Suprapubic skin (tissue), 4 donors: ENCODE data around the gene OR5AL1.

ENCODE experiments used
- CTCF ChIP-seq, 2 donors: fragments of 200-600 bp in 1 of 2; fragments of 450-650 bp in 1 of 2; sonication (generic) in 1 of 2; IDR thresholded peaks; one replicate each; pipeline ENCODE4 v1.5.1; 2016 to 2019; ENCODE audit warnings: antibody characterized with exemption in 2 of 2, mild to moderate bottlenecking in 1 of 2, moderate library complexity in 1 of 2
- EP300 ChIP-seq: sonication (generic); formaldehyde crosslinking; IDR thresholded peaks from one replicate; pipeline ENCODE4 v1.6.1; 2017; ENCODE audit warnings: antibody characterized with exemption
- POLR2A ChIP-seq, 2 donors: fragments of 450-650 bp; IDR thresholded peaks; one replicate each; pipeline ENCODE4 v1.6.1; 2017; ENCODE audit warnings: antibody characterized with exemption in 2 of 2, mild to moderate bottlenecking in 2 of 2, moderate library complexity in 2 of 2
- POLR2AphosphoS5 ChIP-seq, 3 donors: sonication (generic); formaldehyde crosslinking; IDR thresholded peaks; one replicate each; pipeline ENCODE4 v1.6.1; 2017; ENCODE audit warnings: antibody characterized with exemption in 3 of 3

GRCh38 chr11:56412396-56412795, at the start of gene OR5AL1:
- TF ChIP-seq CTCF (IDR thresholded peaks at IDR 0.05) (no peak), POLR2A (IDR thresholded peaks at IDR 0.05) (no peak), EP300 (no peak), POLR2AphosphoS5 (IDR thresholded peaks at IDR 0.05) (no peak)
